SK-N-SH (cell line): ENCODE measurements around the gene APOO. TPM values are rescaled to one million over a fixed set of nuclear protein-coding genes. Genes with fewer than 3 reads are reported as not detected.

Experiments
- CTCF ChIA-PET: fragments of 300-600, 350-600 bp; formaldehyde crosslinking; extraction: SDS; loops from one replicate; lab custom pipeline; 2021; lab: Yijun Ruan, JAX
- POLR2A ChIA-PET: fragments of 350-600 bp; sonication (Branson Sonifier 250); formaldehyde crosslinking; extraction: SDS; loops from one replicate; lab custom pipeline; 2020; ENCODE audit warnings: antibody characterized with exemption, inconsistent platforms; lab: Yijun Ruan, JAX
- DNase-seq: peaks from one replicate; pipeline ENCODE4 v3.0.0; 2012
- H2AFZ ChIP-seq: fragments of 200-600 bp; sonication (generic); 2 replicates; pipeline ENCODE4 v1.8.1; 2016; ENCODE audit warnings: antibody characterized with exemption, mild to moderate bottlenecking, low read depth
- H3F3A ChIP-seq: fragments of 200-600 bp; sonication (generic); replicated peaks from 2 replicates; pipeline ENCODE3; 2016; ENCODE audit warnings: antibody characterized with exemption, mild to moderate bottlenecking; ENCODE audit not compliant: insufficient read depth
- H3K27ac ChIP-seq, 2 experiments: fragments of 200-500 bp in 1 of 2; fragments of 200-600 bp in 1 of 2; sonication (Bioruptor generic) in 1 of 2; sonication (generic), shearing (Covaris generic) in 1 of 2; 2 replicates each; pipeline versions ENCODE4 v1.5.1 to v1.6.1; 2014 to 2016; ENCODE audit warnings: low read depth in 2 of 2, inconsistent platforms in 1 of 2, low read length in 1 of 2, mild to moderate bottlenecking in 1 of 2, mixed read lengths in 1 of 2
- H3K27me3 ChIP-seq: fragments of 200-600 bp; sonication (generic), shearing (Covaris generic); 2 replicates; pipeline ENCODE4 v1.6.1; 2016; ENCODE audit warnings: mixed run types; ENCODE audit not compliant: insufficient read depth
- H3K36me3 ChIP-seq, 2 experiments: fragments of 200-500 bp in 1 of 2; fragments of 200-600 bp in 1 of 2; sonication (Bioruptor generic) in 1 of 2; sonication (generic) in 1 of 2; replicated peaks in 1 of 2; 2 replicates each; pipeline versions ENCODE3 to v1.5.1; 2014 to 2016; ENCODE audit warnings: low read length in 1 of 2, mild to moderate bottlenecking in 1 of 2; ENCODE audit not compliant: insufficient read depth in 2 of 2, control insufficient read depth in 1 of 2
- H3K4me1 ChIP-seq, 2 experiments: fragments of 200-500 bp in 1 of 2; fragments of 200-600 bp in 1 of 2; sonication (Bioruptor generic) in 1 of 2; sonication (generic), shearing (Covaris generic) in 1 of 2; 2 replicates each; pipeline versions ENCODE4 v1.5.1 to v1.6.1; 2014 to 2016; ENCODE audit warnings: low read depth in 1 of 2, low read length in 1 of 2, mixed run types in 1 of 2; ENCODE audit not compliant: insufficient read depth in 2 of 2, control insufficient read depth in 1 of 2
- H3K4me2 ChIP-seq: fragments of 200-600 bp; sonication (generic), shearing (Covaris generic); 2 replicates; pipeline ENCODE4 v1.6.1; 2017; ENCODE audit warnings: mixed run types
- H3K4me3 ChIP-seq, 2 experiments: fragments of 200-500 bp in 1 of 2; fragments of 200-600 bp in 1 of 2; sonication (Bioruptor generic) in 1 of 2; sonication (generic), shearing (Covaris generic) in 1 of 2; 2 replicates each; pipeline versions ENCODE4 v1.5.1 to v1.8.1; 2014 to 2016; ENCODE audit warnings: low read depth in 2 of 2, inconsistent platforms in 1 of 2, low read length in 1 of 2, mild to moderate bottlenecking in 1 of 2, mixed read lengths in 1 of 2, moderate library complexity in 1 of 2
- H3K79me2 ChIP-seq: fragments of 200-600 bp; sonication (generic); 2 replicates; pipeline ENCODE4 v1.8.1; 2017; ENCODE audit warnings: mild to moderate bottlenecking; ENCODE audit not compliant: insufficient read depth
- H3K9ac ChIP-seq: fragments of 200-600 bp; sonication (generic); 2 replicates; pipeline ENCODE4 v1.6.1; 2017; ENCODE audit warnings: mixed run types
- H3K9me2 ChIP-seq: fragments of 200-600 bp; sonication (generic); 2 replicates; pipeline ENCODE4 v1.6.1; 2017; ENCODE audit warnings: mixed run types
- H3K9me3 ChIP-seq: fragments of 200-600 bp; sonication (generic); 2 replicates; pipeline ENCODE4 v1.6.1; 2017; ENCODE audit warnings: mixed run types, mild to moderate bottlenecking, moderate library complexity
- H4K20me1 ChIP-seq: fragments of 200-600 bp; sonication (generic); 2 replicates; pipeline ENCODE4 v1.6.1; 2017; ENCODE audit warnings: mild to moderate bottlenecking, mixed run types; ENCODE audit not compliant: insufficient read depth
- EZH2phosphoT487 ChIP-seq: fragments of 200-600 bp; sonication (generic); IDR thresholded peaks from 2 replicates; pipeline ENCODE4 v1.6.1; 2017; ENCODE audit warnings: low read depth, mixed run types, mild to moderate bottlenecking, antibody characterized with exemption, moderate library complexity, borderline replicate concordance
- FOSL2 ChIP-seq: IDR thresholded peaks from 2 replicates; pipeline ENCODE4 v1.4.0; 2012; ENCODE audit warnings: low read depth, mild to moderate bottlenecking, moderate library complexity, borderline replicate concordance
- RFX5 ChIP-seq: IDR thresholded peaks from 2 replicates; pipeline ENCODE4 v1.6.1; 2012; ENCODE audit warnings: mild to moderate bottlenecking, improper control_type of control experiment, low read length
- WGBS: methylation state at CpG from one replicate; pipeline ENCODE4 v1.1.6; 2017; ENCODE audit warnings: low lambda C conversion rate; 5-methylcytosine and 5-hydroxymethylcytosine counted together
- polyA plus RNA-seq, 3 experiments: library from polyadenylated mRNA; depleted of rRNA; stranded (reverse); fragments of >200 nt; gene quantifications; 2 replicates each; pipeline ENCODE4 v1.2.3, GENCODE V29; 2012
- TF ChIP-seq, protein P1 (sequence below): IDR thresholded peaks from 2 replicates; pipeline ENCODE4 v1.6.1; 2012; ENCODE audit warnings: mild to moderate bottlenecking, low read depth, low read length, moderate library complexity
- TF ChIP-seq, protein P2 (sequence below): fragments of 200-600 bp; sonication (generic); IDR thresholded peaks from 2 replicates; pipeline ENCODE4 v1.6.1; 2017; ENCODE audit warnings: antibody characterized with exemption, mild to moderate bottlenecking, moderate library complexity

Gene APOO
- polyA plus RNA-seq, 1 of the 3 experiments (the other 2 are of a cell fraction) = 22.0 TPM

DNA sequence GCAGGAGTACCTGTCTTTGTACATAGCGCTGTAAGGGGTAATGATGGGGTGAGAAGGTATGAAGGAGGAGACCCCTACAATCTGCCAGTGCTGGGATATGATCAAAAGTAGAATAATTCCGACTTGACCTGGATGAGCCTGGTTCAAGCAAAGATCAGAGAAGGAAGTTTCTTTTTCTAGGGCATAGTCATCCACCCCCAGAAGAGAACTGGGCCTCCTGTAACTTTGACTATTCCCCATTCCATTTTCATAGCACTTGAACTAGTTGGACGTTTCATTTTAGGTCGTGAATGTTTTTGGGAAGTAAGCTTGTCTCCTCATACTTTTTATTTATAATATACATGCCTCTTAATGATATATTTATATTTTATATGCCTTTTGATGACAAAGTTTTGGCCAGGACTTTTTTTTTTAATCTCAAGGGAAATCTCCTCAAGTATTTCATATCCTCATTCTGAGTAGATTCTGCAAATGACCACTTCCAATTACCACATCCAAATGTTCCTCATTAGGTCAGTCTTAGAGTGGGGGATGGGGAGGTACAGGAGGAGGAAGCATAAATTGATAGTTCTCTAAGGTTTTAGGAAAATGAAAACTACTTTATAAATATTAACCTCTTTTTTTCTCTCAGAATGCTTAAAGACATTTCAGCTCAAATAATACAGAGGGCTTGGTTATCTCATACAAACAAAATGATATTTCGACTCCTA lies 3.5 kb upstream of the APOO start (continued):
- TF ChIP-seq, protein P1, sequence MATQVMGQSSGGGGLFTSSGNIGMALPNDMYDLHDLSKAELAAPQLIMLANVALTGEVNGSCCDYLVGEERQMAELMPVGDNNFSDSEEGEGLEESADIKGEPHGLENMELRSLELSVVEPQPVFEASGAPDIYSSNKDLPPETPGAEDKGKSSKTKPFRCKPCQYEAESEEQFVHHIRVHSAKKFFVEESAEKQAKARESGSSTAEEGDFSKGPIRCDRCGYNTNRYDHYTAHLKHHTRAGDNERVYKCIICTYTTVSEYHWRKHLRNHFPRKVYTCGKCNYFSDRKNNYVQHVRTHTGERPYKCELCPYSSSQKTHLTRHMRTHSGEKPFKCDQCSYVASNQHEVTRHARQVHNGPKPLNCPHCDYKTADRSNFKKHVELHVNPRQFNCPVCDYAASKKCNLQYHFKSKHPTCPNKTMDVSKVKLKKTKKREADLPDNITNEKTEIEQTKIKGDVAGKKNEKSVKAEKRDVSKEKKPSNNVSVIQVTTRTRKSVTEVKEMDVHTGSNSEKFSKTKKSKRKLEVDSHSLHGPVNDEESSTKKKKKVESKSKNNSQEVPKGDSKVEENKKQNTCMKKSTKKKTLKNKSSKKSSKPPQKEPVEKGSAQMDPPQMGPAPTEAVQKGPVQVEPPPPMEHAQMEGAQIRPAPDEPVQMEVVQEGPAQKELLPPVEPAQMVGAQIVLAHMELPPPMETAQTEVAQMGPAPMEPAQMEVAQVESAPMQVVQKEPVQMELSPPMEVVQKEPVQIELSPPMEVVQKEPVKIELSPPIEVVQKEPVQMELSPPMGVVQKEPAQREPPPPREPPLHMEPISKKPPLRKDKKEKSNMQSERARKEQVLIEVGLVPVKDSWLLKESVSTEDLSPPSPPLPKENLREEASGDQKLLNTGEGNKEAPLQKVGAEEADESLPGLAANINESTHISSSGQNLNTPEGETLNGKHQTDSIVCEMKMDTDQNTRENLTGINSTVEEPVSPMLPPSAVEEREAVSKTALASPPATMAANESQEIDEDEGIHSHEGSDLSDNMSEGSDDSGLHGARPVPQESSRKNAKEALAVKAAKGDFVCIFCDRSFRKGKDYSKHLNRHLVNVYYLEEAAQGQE = no peak
- TF ChIP-seq RFX5 (no peak), EZH2phosphoT487 (no peak)
- TF ChIP-seq, all 33 proteins: peak for 0

DNA sequence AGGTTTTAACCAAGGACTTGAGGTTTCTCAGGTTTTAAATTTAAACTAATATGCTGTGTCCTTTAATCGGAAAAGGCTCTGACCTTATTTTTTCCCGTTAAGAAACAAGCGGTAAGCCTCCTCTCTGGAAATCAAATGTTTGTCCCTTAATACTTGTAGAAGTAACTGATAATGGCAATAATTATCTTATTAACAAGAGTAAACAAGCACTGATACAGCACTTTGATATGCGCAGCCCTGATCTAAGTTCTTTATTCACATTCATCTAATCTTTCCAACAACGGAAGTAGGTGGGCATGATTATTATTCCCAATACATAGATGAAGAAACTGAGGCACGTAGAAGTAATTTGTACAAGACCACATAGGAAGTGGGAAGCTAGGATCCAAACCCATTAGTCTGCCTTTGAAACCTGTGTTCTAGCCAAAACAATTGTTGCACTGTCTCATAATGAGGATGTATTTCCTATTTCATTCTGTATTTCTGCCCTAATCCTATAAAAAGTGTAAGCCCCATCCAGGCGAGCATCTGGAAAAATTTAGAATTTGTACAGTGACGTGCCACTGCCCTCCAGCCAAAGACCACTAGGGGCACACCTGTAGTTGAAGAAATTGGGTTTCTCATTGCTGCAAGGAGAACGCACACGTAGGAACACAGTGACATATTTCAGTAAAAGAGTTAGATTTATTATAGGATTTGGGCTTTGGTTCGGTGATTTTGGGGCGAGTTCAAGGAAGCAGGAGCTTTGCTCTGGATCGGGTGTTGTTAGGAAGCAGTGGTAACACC lies 674 bp upstream of the APOO start:
- peak overlapping the region; percentile 63 to 67; a peak in 3 of 4 replicates for H3K4me3 ChIP-seq
- no peaks in the 10 kb centered on the region for H3K36me3 ChIP-seq
- 28% methylated on average over 13 of the region's 13 CpGs for WGBS
- H3K79me2 ChIP-seq = peaks cover 9% of the 10 kb centered on the region; the same call in 1 of the 2 replicates
- H3K4me1 ChIP-seq = no peaks in the 10 kb centered on the region; a peak in 2 of 4 replicates
- H2AFZ ChIP-seq = peak overlapping the region; percentile 85
- POLR2A ChIA-PET = interaction anchor here (1.2 kb wide), 1 partner anchor 126 kb away, joined by 4 read pairs; the partner anchor contains the start of gene SAT1
- DNase-seq = no peak
- CTCF ChIA-PET = interaction anchor here (0.6 to 3.3 kb wide), 11 partner anchors 14 to 222 kb away, joined by 3 to 18 read pairs (median 3); partner anchors contain the start of gene EIF2S3
- H3K9me2 ChIP-seq = no peaks in the 10 kb centered on the region
- H3K27me3 ChIP-seq = no peaks in the 10 kb centered on the region; the same call in 1 of the 2 replicates
- H4K20me1 ChIP-seq = no peaks in the 10 kb centered on the region
- H3K9me3 ChIP-seq = no peaks in the 10 kb centered on the region
- H3K9ac ChIP-seq = peak overlapping the region; percentile 76; the same call in 1 of the 2 replicates
- no peaks in the 10 kb centered on the region for H3F3A ChIP-seq
- TF ChIP-seq, protein P2, sequence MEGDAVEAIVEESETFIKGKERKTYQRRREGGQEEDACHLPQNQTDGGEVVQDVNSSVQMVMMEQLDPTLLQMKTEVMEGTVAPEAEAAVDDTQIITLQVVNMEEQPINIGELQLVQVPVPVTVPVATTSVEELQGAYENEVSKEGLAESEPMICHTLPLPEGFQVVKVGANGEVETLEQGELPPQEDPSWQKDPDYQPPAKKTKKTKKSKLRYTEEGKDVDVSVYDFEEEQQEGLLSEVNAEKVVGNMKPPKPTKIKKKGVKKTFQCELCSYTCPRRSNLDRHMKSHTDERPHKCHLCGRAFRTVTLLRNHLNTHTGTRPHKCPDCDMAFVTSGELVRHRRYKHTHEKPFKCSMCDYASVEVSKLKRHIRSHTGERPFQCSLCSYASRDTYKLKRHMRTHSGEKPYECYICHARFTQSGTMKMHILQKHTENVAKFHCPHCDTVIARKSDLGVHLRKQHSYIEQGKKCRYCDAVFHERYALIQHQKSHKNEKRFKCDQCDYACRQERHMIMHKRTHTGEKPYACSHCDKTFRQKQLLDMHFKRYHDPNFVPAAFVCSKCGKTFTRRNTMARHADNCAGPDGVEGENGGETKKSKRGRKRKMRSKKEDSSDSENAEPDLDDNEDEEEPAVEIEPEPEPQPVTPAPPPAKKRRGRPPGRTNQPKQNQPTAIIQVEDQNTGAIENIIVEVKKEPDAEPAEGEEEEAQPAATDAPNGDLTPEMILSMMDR = peak; percentile 42
- no peak for TF ChIP-seq FOSL2
- H3K27ac ChIP-seq = peak overlapping the region; percentile 81 to 83; a peak in 3 of 4 replicates
- H3K4me2 ChIP-seq = no peak overlapping the region
